SJSA1 (cell line): ENCODE results near the gene EHMT1. TPM values are rescaled to one million over a fixed set of nuclear protein-coding genes. Genes with fewer than 3 reads are reported as not detected.

Experiments used
- DNase-seq, 2 experiments: peaks; one replicate each; pipeline ENCODE4 v3.0.0-alpha.2; 2015 to 2020; ENCODE audit warnings: low spot score in 2 of 2, low read depth in 1 of 2
- H3K27ac ChIP-seq: fragments of 250-450 bp; sonication (Bioruptor Pico); 2 replicates; pipeline ENCODE4 v1.5.1; 2020; ENCODE audit warnings: mild to moderate bottlenecking, moderate library complexity
- H3K27me3 ChIP-seq: fragments of 250-450 bp; sonication (Bioruptor Pico); replicated peaks from 2 replicates; pipeline ENCODE4 v1.5.1; 2020; ENCODE audit warnings: mild to moderate bottlenecking, moderate library complexity
- H3K36me3 ChIP-seq: fragments of 250-450 bp; sonication (Bioruptor Pico); 2 replicates; pipeline ENCODE4 v1.5.1; 2020; ENCODE audit warnings: mild to moderate bottlenecking
- H3K4me1 ChIP-seq: fragments of 250-450 bp; sonication (Bioruptor Pico); replicated peaks from 2 replicates; pipeline ENCODE4 v1.6.1; 2021; ENCODE audit warnings: mild to moderate bottlenecking
- H3K4me3 ChIP-seq: fragments of 250-450 bp; sonication (Bioruptor Pico); 2 replicates; pipeline ENCODE4 v1.5.1; 2020; ENCODE audit warnings: mild to moderate bottlenecking
- H3K9me3 ChIP-seq: fragments of 250-450 bp; sonication (Bioruptor Pico); replicated peaks from 2 replicates; pipeline ENCODE4 v1.5.1; 2020; ENCODE audit warnings: mild to moderate bottlenecking
- total RNA-seq: library from RNA; depleted of rRNA; stranded (reverse); fragments of >200 nt; shearing (Covaris generic); gene quantifications from 2 replicates; pipeline ENCODE4 v1.2.3, GENCODE V29; 2014

Gene EHMT1
- total RNA-seq, 1 experiment from 2014 or later: 32.0 TPM

DNA sequence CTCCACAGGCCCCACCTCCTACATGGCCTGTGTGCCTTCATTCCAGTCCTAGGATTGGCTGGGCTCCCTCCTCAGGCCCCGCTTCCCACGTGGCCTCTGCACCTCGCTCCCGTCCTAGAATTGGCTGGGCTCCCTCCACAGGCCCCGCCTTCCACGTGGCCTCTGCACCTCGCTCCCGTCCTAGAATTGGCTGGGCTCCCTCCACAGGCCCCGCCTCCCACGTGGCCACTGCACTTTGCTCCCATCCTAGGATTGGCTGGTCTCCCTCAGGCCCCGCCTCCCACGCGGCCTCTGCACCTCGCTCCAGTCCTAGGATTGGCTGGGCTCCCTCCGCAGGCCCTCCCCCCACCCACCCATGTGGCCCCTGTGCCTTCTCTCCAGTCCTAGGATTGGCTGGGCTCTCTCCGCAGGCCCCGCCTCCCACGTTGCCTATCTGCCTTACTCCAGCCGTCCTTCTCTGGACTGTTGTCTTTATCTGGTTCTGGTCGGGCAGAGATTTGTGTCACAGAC lies 213.4 kb downstream of the EHMT1 start:
- no peaks in the 10 kb centered on the region for H3K27me3 ChIP-seq
- H3K4me3 ChIP-seq: no peak overlapping the region
- H3K9me3 ChIP-seq: no peaks in the 10 kb centered on the region
- H3K27ac ChIP-seq: no peak overlapping the region
- no peaks in the 10 kb centered on the region; the same call in 1 of the 2 replicates for H3K4me1 ChIP-seq
- no peak for DNase-seq
- peaks cover 10% of the 10 kb centered on the region for H3K36me3 ChIP-seq

DNA sequence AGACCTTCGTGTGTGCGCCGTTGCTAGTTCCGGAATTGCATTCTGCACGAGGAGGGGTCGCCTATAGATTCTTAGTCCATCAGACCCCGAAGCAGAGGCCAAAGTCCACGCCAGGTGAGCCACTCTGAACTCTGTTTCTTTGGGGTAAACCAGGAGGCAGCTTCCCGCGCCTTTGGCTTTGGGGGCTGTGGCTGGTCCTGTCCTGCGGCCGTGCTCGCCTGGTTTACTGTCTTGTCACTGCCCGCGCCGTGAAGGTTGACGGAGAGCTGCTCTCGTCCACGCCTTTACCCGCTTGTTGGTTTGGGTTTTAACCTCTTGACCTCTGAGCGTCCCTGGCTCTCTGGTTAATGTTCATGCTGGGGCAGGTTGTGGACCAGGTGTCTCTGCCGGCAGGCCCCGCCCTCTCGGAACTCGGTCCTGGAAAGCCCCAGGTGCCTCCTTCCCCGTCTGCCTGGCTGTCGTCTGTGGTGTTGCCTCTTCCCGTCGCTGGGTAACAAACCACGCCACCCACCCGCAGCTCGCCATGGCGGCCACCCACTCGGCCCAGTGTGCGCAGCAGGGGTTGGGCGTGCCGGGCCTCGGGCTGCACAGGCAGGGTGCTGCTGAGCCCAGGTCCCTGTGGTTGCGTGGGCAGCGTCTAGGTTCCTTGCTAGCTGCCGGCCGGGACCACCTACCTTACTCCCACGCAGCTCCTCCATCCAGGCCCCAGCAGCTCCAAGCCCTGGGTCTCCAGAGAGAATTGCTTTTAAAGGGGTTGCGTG lies 214.2 kb downstream of the EHMT1 start:
- Histone ChIP-seq H3K9me3 (no peaks in the 10 kb centered on the region), H3K27me3 (no peaks in the 10 kb centered on the region), H3K4me3 (no peak overlapping the region), H3K36me3 (peaks cover 10% of the 10 kb centered on the region), H3K27ac (no peak overlapping the region), H3K4me1 (no peaks in the 10 kb centered on the region; the same call in 1 of the 2 replicates)
- DNase-seq: no peak

DNA sequence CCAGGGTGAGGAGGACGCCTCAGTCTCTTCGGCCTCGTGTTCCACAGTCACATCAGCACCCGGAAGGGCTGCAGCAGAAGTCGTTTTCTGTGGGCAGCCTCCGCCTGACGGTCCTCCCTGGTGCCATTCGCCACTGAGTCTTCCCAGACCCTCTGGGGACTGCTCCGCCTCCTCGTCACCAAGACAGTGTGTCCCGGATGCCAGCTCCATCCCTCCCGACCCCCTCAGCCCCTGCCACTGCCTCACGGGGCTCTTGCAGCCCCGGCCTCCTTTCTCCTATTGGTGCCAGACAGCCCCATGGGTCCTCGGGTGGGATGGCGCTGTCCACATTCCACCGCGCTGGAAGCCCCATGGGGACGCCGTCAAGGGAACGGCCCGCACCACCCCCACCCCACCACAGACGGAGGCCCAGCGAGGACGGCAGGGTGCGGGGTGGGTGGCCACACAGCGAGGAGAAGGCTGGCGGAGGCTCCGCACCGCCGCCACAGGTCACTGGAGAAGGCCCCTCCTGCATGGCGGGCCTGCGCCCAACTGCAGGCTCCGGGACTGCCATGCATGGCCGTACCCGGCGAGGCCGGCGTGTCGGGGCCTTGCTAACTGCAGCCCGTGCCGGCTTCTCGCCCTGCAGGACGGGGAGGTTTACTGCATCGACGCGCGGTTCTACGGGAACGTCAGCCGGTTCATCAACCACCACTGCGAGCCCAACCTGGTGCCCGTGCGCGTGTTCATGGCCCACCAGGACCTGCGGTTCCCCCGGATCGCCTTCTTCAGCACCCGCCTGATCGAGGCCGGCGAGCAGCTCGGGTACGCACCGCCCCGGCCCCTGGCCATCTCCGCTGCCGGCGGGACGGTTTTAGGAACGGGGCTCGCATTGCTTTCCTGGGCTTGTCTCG lies 215.2 kb downstream of the EHMT1 start:
- H3K36me3 ChIP-seq: peaks cover 10% of the 10 kb centered on the region
- no peaks in the 10 kb centered on the region for H3K27me3 ChIP-seq
- H3K27ac ChIP-seq: no peak overlapping the region
- H3K9me3 ChIP-seq: no peaks in the 10 kb centered on the region
- H3K4me3 ChIP-seq: no peak overlapping the region
- no peaks in the 10 kb centered on the region; the same call in 1 of the 2 replicates for H3K4me1 ChIP-seq
- DNase-seq: no peak

DNA sequence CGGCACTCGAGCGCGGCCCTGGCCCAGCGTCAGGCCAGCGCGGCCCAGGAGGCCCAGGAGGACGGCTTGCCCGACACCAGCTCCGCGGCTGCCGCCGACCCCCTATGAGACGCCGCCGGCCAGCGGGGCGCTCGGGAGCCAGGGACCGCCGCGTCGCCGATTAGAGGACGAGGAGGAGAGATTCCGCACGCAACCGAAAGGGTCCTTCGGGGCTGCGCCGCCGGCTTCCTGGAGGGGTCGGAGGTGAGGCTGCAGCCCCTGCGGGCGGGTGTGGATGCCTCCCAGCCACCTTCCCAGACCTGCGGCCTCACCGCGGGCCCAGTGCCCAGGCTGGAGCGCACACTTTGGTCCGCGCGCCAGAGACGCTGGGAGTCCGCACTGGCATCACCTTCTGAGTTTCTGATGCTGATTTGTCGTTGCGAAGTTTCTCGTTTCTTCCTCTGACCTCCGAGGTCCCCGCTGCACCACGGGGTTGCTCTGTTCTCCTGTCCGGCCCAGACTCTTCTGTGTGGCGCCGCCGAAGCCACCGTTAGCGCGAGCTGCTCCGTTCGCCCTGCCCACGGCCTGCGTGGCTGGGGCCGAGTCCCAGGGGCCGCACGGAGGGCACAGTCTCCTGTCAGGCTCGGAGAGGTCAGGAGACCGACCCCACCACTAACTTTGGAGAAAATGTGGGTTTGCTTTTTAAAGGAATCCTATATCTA lies 216.2 kb downstream of the EHMT1 start:
- Histone ChIP-seq H3K9me3 (no peaks in the 10 kb centered on the region), H3K27me3 (no peaks in the 10 kb centered on the region), H3K4me3 (no peak overlapping the region), H3K27ac (no peak overlapping the region), H3K36me3 (peaks cover 10% of the 10 kb centered on the region), H3K4me1 (no peaks in the 10 kb centered on the region)
- no peak for DNase-seq

DNA sequence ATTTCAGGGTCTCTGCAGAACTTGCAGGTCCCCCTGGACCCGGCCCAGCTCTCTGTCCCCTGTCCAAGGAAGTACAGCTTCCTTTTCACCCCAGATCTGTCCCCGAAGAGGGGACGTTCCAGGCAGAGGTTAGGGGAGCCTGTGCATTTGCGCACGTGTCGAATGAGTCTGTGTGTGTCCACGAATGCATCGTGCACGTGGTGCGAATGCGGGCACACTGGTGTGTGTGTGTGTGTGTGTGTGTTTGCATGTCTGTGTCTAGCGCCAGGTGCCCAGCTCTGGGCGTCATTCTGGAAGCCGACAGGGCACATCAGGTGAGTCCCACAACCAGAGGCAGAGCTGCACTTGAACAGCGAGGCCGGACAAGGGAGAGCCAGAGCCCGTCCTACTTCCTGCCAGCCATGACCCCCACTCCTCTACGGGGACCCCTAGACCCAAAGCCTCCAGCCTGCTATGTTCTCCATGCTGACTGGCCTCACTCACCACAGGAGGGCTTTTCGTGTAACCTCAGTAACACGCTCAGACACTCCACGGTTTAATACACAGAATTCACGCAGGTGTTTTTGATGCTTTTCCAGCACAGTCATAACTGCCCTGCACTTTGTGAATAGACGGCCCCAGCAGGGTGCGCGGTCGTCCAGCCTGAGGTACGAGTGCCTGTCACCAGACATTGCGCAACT lies 217.5 kb downstream of the EHMT1 start:
- H3K4me3 ChIP-seq: no peak overlapping the region
- DNase-seq: no peak
- H3K9me3 ChIP-seq: no peaks in the 10 kb centered on the region
- no peaks in the 10 kb centered on the region for H3K27me3 ChIP-seq
- no peaks in the 10 kb centered on the region for H3K4me1 ChIP-seq
- H3K36me3 ChIP-seq: peaks cover 10% of the 10 kb centered on the region
- H3K27ac ChIP-seq: no peak overlapping the region

DNA sequence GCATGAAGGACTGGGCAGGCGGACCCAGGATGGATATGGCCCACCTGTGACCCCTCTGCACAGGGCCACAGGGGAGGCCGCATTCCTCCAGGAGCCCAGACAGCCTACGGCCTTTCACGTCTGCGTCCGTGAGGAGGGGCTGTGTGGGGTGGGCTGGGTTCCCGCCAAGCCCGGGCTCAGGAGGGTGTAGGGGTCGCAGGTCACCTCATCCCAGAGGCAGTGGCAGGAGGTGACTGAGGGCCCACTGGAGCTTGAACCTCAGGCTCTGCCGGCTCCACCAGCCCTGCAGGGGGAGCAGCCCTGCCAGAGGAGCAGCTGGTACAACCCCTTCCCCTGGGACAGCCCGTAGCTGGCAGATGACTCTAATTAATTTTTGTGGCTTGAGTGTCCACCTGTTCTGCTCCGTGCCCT lies 218.0 kb downstream of the EHMT1 start:
- no peaks in the 10 kb centered on the region for H3K27me3 ChIP-seq
- DNase-seq: no peak
- peaks cover 10% of the 10 kb centered on the region for H3K36me3 ChIP-seq
- no peak overlapping the region for H3K27ac ChIP-seq
- H3K9me3 ChIP-seq: no peaks in the 10 kb centered on the region
- no peaks in the 10 kb centered on the region for H3K4me1 ChIP-seq
- no peak overlapping the region for H3K4me3 ChIP-seq

DNA sequence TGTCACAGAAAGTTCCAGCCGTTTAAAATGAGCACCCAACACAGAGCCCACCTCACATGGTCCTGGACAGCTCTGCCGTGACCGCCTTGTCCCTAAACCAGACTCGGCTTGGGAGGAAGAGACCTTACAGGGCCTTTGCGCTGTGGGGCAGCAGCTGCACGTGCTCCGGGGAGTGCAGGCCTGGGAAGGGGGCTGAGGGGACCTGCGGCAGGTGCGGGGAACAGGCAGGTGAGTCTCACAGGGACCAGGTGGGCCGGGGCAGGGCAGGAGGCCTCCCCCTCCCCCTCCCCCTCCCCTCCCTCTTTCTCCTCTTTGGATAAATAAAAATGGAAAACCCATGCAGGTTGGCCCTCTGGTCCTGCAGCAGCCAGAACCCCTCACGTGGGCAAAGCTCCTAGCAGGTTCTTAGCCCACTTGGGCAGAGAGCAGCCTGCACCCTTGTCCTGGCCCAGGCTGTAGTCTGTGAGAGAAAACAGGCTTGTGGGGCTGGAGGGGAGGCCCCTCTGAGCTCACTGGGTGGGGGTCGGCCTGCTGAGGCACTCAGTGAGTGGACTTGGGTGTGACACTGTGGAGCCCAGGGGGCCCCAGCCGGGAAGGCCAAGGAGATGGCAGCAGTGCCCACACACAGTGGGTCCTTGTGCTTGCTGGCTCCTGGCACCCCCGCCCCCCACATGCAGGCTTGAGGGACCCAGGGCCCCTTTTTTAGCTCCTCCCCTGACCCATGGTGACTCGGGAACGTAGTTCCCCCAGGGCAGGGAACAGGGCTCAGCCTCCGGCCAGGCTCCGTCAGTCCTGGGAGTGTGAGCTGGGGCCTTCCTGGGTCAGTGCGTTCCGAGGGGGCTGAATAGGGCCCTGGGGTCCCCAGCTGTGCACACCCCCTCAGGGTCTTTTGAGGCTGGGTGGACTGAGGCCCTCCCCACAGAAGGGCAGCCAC lies 218.8 kb downstream of the EHMT1 start:
- Histone ChIP-seq H3K36me3 (peaks cover 10% of the 10 kb centered on the region), H3K9me3 (no peaks in the 10 kb centered on the region), H3K4me1 (no peaks in the 10 kb centered on the region), H3K27me3 (no peaks in the 10 kb centered on the region), H3K27ac (no peak overlapping the region), H3K4me3 (no peak overlapping the region)
- DNase-seq: no peak

DNA sequence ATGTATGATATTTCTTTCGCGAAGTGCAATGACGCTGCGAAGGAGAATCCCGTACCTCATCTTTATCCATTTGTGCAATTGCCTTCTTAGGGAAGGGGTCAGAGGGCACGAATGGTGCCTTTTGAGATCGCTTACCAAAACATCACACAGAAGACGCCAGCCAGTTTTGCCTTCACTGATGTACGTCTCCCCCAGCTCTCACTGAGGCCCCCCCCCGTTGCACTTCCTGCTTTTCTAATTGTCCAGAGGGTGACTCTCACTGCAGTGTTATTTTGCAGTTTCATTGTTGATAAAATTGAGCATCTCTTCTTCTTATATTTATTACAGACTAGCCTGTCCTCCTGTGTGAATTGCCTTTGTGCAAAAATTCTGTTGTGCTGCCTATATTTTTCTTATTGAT lies 219.8 kb downstream of the EHMT1 start:
- no peak for DNase-seq
- Histone ChIP-seq H3K4me1 (no peaks in the 10 kb centered on the region), H3K27ac (no peak overlapping the region), H3K27me3 (no peaks in the 10 kb centered on the region), H3K9me3 (no peaks in the 10 kb centered on the region), H3K4me3 (no peak overlapping the region), H3K36me3 (peaks cover 7% of the 10 kb centered on the region)

DNA sequence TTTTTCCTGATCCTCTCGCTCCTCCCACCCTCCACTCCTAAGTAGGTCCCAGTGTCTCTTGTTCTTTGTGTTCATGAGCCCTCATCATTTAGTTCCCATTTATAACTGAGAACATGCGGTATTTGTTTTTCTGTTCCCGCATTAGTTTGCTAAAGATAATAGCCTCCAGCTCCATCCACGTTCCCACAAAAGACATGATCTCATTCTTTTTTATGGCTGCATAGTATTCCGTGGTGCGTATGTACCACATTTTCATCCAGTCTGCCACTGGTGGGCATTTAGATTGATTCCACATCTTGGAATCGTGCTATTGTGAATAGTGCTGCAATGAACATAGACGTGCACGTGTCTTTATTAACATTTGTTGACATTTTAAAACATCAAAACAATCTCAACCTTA lies 224.6 kb downstream of the EHMT1 start:
- Histone ChIP-seq H3K36me3 (no peaks in the 10 kb centered on the region), H3K4me1 (no peaks in the 10 kb centered on the region), H3K27me3 (no peaks in the 10 kb centered on the region), H3K9me3 (no peaks in the 10 kb centered on the region), H3K27ac (no peak overlapping the region), H3K4me3 (no peak overlapping the region)
- DNase-seq: no peak

DNA sequence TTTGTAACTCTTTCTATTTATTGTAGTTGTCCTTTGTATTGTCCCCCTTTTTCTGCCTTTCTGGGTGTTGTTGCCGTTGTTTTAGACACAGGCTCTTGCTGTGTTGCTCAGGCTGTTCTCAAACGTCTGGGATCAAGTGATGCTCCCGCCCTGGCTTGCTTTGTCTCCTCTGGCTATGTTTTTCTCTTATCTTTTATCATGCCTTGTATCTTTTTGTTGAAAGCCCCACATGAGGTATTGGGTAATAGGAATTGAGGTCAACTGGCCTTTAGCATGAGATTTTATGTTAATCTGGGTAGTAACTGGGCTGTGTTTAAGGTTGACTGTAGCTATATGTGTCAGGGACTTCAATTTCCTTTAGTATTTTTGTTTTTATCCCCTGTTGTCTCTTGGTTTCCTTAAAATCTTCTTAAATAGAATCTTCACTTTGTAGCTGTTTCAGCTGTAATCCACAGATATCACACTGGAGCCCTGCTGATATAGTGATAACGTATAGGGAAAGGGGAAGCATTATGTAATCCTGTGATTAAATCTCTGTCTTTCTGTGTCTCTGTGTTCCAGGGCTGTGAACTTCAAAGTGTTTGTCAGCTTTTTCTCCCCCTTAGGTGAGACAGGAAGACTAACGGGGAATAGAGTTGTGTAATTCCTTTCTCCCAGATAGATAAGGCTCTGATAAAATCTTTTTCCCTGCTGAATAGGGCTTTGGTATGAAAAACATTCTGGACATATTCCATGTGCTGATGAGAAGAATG lies 232.9 kb downstream of the EHMT1 start:
- Histone ChIP-seq H3K27me3 (no peaks in the 10 kb centered on the region), H3K4me1 (no peaks in the 10 kb centered on the region), H3K4me3 (no peak overlapping the region), H3K36me3 (no peaks in the 10 kb centered on the region), H3K27ac (no peak overlapping the region), H3K9me3 (no peaks in the 10 kb centered on the region)
- no peak for DNase-seq

DNA sequence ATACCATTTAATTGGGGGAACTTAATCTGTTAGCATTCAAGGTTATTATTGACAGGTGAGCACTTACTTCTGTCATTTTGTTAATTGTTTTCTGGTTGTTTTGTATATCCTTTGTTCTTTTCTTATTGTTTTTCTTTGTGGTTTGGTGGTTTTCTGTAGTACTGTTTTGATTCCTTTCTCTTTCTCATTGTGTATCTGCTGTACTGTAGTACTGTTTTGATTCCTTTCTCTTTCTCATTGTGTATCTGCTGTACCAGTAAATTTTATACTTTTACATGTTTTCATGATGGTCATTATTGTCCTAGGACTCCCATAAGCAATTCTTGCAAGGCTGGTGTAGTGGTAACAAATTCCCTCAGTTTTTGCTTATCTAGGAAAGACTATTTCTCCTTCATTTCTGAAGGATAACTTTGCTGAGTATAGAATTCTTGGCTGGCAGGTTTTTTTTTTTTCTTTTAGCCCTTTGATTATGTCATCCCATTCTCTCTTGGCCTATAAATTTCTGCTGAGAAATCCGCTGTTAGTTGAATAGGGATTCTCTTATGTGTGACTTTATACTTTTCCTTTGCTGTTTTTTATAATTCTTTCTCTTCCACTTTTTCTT lies 234.7 kb downstream of the EHMT1 start:
- no peaks in the 10 kb centered on the region for H3K4me1 ChIP-seq
- no peak overlapping the region for H3K27ac ChIP-seq
- H3K27me3 ChIP-seq: no peaks in the 10 kb centered on the region
- no peaks in the 10 kb centered on the region for H3K36me3 ChIP-seq
- H3K9me3 ChIP-seq: no peaks in the 10 kb centered on the region
- no peak for DNase-seq
- H3K4me3 ChIP-seq: no peak overlapping the region

DNA sequence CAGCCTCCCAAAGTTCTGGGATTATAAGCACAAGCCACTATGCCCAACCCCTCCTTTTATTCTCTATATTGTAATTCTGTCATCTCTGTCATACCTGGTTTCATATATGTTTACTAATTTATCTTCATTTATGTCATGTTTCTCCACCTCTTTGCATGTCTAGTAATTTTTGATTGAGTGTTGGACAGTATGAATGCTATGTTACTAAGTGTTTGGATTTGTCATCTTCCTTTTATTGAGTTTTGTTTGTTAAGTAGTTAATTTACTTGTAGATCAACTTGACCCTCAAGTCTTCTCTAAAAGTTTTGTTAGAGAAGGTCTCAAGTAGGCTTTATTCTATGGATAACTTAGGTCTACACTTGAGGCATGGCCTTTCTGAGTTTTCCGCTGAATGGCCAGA lies 241.6 kb downstream of the EHMT1 start:
- no peaks in the 10 kb centered on the region for H3K9me3 ChIP-seq
- DNase-seq: no peak

More for the DNA sequence above, 241.6 kb downstream of the EHMT1 start:
- no peak overlapping the region for H3K4me3 ChIP-seq
- H3K27me3 ChIP-seq: no peaks in the 10 kb centered on the region
- no peaks in the 10 kb centered on the region for H3K36me3 ChIP-seq
- H3K27ac ChIP-seq: no peak overlapping the region
- no peaks in the 10 kb centered on the region for H3K4me1 ChIP-seq
